Neural crest cell (in vitro differentiated cells): ENCODE measurements around the gene SFXN3. TPM values are rescaled to one million over a fixed set of nuclear protein-coding genes. Genes with fewer than 3 reads are reported as not detected.
A peak's percentile ranks its signal among the peaks of the same experiment; 100 is the strongest.

Source experiments
- DNase-seq: peaks from one replicate; pipeline ENCODE4 v3.0.0; 2021; ENCODE audit warnings: low read depth, mixed read lengths, low spot score
- H3K27ac Mint-ChIP-seq: one replicate; pipeline ENCODE4 v1.8.0; 2021; ENCODE audit warnings: mild to moderate bottlenecking, mixed read lengths; ENCODE audit not compliant: unreplicated experiment
- H3K27me3 Mint-ChIP-seq: 2 replicates; pipeline ENCODE4 v1.8.0; 2021; ENCODE audit warnings: low read depth, mild to moderate bottlenecking, mixed read lengths
- H3K36me3 Mint-ChIP-seq: 2 replicates; pipeline ENCODE4 v1.8.0; 2021; ENCODE audit warnings: low read depth, mild to moderate bottlenecking, mixed read lengths
- H3K4me1 Mint-ChIP-seq: 2 replicates; pipeline ENCODE4 v1.8.0; 2021; ENCODE audit warnings: mixed read lengths
- H3K4me3 Mint-ChIP-seq: one replicate; pipeline ENCODE4 v1.8.0; 2021; ENCODE audit warnings: mild to moderate bottlenecking, mixed read lengths
- H3K9me3 Mint-ChIP-seq: 2 replicates; pipeline ENCODE4 v1.8.0; 2021; ENCODE audit warnings: mixed read lengths
- total RNA-seq: library from RNA; stranded (reverse); gene quantifications from 2 replicates; pipeline ENCODE4 v1.2.1, GENCODE V29; 2021
- TF ChIP-seq, protein P1 (sequence below): fragments of 200-600 bp; sonication (generic); conservative IDR thresholded peaks from 2 replicates; pipeline ENCODE4 v1.5.0; 2021; ENCODE audit warnings: antibody characterized with exemption, mild to moderate bottlenecking

SFXN3 gene
- total RNA-seq, 1 donor from 2014 or later = 2.1 TPM

DNA sequence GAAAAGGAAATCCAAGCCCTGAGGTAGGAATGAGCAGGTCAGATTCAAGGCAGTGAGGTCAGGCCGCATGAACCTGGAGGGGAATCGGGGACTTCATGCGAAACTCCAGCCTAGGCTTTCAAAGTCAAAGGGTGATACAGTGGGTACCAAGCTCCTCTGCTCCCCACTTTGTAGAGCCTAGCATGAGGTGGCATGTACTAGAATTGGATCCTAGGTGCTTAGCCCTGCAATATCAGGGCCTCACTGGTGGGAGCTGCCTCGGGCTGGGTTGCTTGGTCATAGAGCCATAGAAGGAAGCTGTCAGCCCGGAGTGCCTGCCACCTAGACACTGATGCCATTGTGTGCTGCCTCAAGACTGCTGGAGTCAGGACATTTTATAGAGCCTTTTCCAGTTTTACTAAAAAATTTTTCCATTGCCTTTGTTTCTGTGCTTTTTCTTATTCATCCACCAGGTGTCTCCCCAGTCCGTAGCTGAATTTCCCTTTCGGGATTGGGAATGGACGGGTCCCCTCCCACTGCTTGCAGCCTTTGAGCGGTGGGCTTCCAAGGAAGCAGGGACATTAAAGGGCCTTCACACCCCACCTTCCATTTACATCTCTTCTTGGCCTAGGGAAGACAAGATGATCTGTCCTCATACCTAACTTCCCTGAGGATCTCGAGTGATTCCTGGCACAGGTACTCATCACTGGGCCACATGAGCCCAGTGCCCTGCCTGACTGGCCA is 36.9 kb upstream of the SFXN3 start:
- Mint-ChIP-seq H3K4me3 (peak overlapping the region; percentile 77), H3K9me3 (no peaks in the 10 kb centered on the region), H3K4me1 (peaks cover 30% of the 10 kb centered on the region), H3K27ac (peak overlapping the region; percentile 94), H3K27me3 (no peaks in the 10 kb centered on the region), H3K36me3 (peaks cover 15% of the 10 kb centered on the region)
- peak; percentile 40 for DNase-seq
- TF ChIP-seq, protein P1, sequence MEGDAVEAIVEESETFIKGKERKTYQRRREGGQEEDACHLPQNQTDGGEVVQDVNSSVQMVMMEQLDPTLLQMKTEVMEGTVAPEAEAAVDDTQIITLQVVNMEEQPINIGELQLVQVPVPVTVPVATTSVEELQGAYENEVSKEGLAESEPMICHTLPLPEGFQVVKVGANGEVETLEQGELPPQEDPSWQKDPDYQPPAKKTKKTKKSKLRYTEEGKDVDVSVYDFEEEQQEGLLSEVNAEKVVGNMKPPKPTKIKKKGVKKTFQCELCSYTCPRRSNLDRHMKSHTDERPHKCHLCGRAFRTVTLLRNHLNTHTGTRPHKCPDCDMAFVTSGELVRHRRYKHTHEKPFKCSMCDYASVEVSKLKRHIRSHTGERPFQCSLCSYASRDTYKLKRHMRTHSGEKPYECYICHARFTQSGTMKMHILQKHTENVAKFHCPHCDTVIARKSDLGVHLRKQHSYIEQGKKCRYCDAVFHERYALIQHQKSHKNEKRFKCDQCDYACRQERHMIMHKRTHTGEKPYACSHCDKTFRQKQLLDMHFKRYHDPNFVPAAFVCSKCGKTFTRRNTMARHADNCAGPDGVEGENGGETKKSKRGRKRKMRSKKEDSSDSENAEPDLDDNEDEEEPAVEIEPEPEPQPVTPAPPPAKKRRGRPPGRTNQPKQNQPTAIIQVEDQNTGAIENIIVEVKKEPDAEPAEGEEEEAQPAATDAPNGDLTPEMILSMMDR = peak; percentile 71

DNA sequence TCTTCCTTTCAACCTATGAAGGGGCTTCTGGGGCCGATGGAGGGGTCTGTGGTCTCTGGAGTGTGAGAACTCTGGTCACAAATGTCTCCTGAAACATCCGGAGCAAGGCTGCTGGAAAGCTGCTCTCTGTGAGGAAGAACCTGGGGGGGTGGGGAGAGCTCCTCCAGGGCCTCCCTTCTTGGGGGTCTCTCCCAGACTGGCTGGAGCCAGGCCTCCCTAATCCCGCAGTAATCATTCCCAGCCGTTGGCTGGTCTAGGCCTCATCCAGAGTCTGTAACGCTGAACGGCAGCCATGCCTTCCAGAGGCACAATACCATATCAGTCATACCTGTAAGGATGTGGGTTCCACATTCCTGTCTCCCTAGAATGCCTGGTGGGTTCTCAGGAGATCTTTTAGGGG is 35.9 kb upstream of the SFXN3 start:
- TF ChIP-seq, protein P1 = no peak
- Mint-ChIP-seq H3K4me3 (peak overlapping the region; percentile 83), H3K36me3 (peaks cover 15% of the 10 kb centered on the region), H3K27ac (no peak overlapping the region), H3K9me3 (no peaks in the 10 kb centered on the region), H3K27me3 (no peaks in the 10 kb centered on the region), H3K4me1 (peaks cover 30% of the 10 kb centered on the region)
- no peak for DNase-seq

DNA sequence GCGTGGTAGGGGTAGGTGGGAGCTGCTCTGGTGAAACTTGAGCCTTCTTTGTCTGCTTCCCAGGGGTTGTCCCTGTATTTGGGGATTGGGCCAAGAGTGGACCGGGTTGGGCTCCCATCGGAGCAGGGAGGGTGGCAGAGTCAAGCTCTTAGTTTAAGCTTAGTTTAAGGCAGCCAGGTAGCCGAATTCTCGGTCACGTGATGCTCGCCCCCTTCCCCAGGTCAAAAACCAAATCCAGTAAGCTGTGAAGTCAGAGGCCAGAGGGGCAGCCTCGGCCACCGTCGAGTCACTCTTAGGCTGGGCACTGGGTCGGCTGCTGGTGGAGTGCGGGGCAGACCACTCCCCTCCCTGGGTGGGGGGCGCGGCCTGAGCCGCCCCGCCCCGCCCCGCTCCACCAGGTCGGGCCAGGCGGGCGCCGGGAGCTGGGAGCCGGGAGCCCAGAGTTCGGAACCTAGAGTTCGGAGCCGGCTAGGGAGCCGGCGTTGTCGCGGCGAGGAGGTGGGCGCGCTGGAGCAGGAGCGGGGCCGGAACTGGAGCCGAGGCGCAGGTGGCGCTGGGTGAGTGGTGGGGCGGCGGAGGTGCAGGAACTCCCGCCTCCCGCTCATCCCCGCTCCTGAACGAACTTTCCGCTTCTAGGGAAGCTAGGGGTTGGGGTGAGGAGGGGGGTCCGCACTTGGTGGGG is 34.2 kb upstream of the SFXN3 start:
- Mint-ChIP-seq H3K36me3 (peaks cover 5% of the 10 kb centered on the region), H3K9me3 (no peaks in the 10 kb centered on the region), H3K4me3 (peak overlapping the region; percentile 85), H3K27ac (no peak overlapping the region), H3K4me1 (peaks cover 44% of the 10 kb centered on the region), H3K27me3 (peaks cover 2% of the 10 kb centered on the region)
- no peak for DNase-seq
- TF ChIP-seq, protein P1 = no peak

DNA sequence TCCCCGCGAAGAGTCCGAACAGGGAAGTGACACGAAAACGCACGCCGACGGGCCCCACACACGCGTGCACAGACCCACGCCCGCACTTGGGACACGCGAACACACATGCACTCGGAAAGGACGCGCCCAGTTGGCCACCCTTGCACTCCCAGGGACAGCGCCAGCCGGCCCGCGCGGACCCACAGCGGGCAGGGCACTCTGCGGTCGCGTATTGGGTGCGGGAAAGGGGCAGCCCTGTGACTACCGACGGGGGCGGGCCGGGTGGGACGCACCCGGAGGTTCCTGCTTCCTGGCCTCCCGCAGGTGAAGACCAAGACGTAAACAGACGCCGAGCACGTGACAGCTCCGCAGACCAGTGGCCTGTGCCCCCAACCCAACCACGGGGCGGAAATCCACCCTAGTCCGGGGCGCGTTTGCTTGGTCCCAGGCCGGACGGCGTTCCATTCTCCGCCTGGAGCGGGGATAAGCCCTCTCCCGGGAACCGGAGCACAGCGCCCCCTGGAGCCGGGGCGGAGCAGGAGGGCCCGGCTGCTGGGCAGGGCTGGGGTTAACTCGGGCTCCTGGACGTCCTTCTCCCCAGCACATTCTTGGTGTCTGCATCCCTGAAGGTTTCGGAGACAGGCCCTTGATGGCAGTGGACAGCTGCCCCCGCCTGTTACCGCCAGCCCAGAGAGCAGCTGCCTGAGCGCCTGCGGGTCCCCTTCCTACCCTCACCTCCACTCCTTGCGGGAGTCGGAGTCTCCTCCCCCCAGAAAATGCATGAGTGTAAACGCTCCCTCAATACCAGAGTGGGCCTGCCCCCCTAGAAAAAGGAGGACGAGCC is 33.5 kb upstream of the SFXN3 start:
- peaks cover 5% of the 10 kb centered on the region for H3K36me3 Mint-ChIP-seq
- peaks cover 2% of the 10 kb centered on the region for H3K27me3 Mint-ChIP-seq
- H3K27ac Mint-ChIP-seq = peak overlapping the region; percentile 63
- peaks cover 44% of the 10 kb centered on the region for H3K4me1 Mint-ChIP-seq
- H3K9me3 Mint-ChIP-seq = no peaks in the 10 kb centered on the region
- H3K4me3 Mint-ChIP-seq = peak overlapping the region; percentile 90
- TF ChIP-seq, protein P1 = peak; percentile 93
- DNase-seq = peak; percentile 75

DNA sequence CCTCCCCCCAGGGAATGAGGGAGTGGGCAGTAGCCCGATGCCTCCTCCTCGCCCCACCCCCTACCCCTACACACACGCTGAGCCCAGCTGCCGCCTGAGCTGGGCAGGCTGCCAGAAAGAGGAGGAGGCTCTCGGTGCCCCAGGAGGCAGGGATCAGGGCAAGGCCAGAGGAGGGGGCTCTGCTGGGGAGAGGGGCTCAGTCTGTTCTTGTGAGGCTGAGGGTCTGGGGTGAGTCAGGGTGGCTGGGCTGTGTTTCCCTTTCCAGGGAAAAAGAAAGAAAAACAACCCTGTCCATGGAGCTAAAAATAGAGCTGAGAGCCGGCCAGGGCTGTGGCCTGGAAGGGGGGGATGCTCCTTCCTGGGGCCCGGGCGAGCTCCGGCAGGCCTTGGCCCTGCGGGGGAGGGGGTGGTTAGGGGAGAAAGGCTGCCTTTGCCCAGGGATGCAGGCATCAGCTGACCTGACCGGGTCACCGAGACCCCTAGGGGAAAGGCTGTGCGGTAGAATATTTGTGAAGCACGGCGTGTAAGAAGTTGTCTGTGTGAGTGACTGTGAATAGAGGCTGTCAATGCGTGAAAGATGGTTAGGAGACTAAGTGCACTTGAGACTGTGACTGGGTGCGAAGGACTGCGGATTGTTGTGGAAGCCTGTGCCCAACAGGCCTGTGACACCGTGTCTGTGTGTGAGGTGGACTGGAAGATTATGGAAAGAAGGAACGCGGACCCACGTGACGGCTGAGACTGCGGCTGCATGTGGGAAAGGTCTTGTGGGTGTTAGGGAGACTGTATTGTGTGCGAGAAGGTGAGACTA is 32.6 kb upstream of the SFXN3 start:
- Mint-ChIP-seq H3K27me3 (peaks cover 2% of the 10 kb centered on the region), H3K4me1 (peaks cover 44% of the 10 kb centered on the region), H3K36me3 (peaks cover 5% of the 10 kb centered on the region), H3K4me3 (peak overlapping the region; percentile 90), H3K9me3 (no peaks in the 10 kb centered on the region), H3K27ac (peak overlapping the region; percentile 92)
- peak; percentile 65 for DNase-seq
- TF ChIP-seq, protein P1 = no peak
